Daoy (cell line): ENCODE results near the gene NWD2. TPM values are rescaled to one million over a fixed set of nuclear protein-coding genes. Genes with fewer than 3 reads are reported as not detected.
A peak's percentile ranks its signal among the peaks of the same experiment; 100 is the strongest.

Experiments
- DNase-seq: peaks from one replicate; pipeline ENCODE4 v3.0.0-alpha.2; 2015; ENCODE audit warnings: low read depth
- total RNA-seq: library from RNA; depleted of rRNA; stranded (reverse); fragments of >200 nt; shearing (Covaris generic); gene quantifications from 2 replicates; pipeline ENCODE4 v1.2.3, GENCODE V29; 2014

The NWD2 gene
- total RNA-seq, 1 experiment from 2014 or later: not detected

- DNase-seq: no peak
These were observed 194.2 kb downstream of the NWD2 start for GRCh38 chr4:37438564-37439279.

- no peak for DNase-seq
These were observed 195.4 kb downstream of the NWD2 start for GRCh38 chr4:37439809-37440474.

- no peak for DNase-seq
These were observed 196.0 kb downstream of the NWD2 start for GRCh38 chr4:37440501-37440900.

GRCh38 chr4:37441231-37442061 lies 196.9 kb downstream of the NWD2 start:
- DNase-seq: peak; percentile 30

GRCh38 chr4:37442062-37442323 lies 197.4 kb downstream of the NWD2 start:
- DNase-seq: no peak

- DNase-seq: no peak
These were observed 198.6 kb downstream of the NWD2 start for GRCh38 chr4:37443137-37443536.

- no peak for DNase-seq
These were observed 200.5 kb downstream of the NWD2 start for GRCh38 chr4:37445023-37445422.

- peak; percentile 62 for DNase-seq
These were observed 201.5 kb downstream of the NWD2 start for GRCh38 chr4:37446016-37446415.

- no peak for DNase-seq
These were observed 203.3 kb downstream of the NWD2 start for GRCh38 chr4:37447886-37448285.

GRCh38 chr4:37450309-37450708 lies 205.8 kb downstream of the NWD2 start:
- no peak for DNase-seq

- no peak for DNase-seq
These were observed 206.4 kb downstream of the NWD2 start for GRCh38 chr4:37450911-37451310.

- DNase-seq: no peak
These were observed 207.1 kb downstream of the NWD2 start for GRCh38 chr4:37451656-37452055.

GRCh38 chr4:37452952-37453280 lies 208.4 kb downstream of the NWD2 start:
- DNase-seq: peak; percentile 78

GRCh38 chr4:37453281-37453998 lies 208.9 kb downstream of the NWD2 start:
- peak; percentile 81 for DNase-seq

- DNase-seq: no peak
These were observed 209.7 kb downstream of the NWD2 start for GRCh38 chr4:37453999-37454800.

GRCh38 chr4:37455301-37456131 lies 211.0 kb downstream of the NWD2 start:
- DNase-seq: no peak

- DNase-seq: no peak
These were observed 217.3 kb downstream of the NWD2 start for GRCh38 chr4:37461801-37462200.

- DNase-seq: peak; percentile 21
These were observed 218.7 kb downstream of the NWD2 start for GRCh38 chr4:37463033-37463856.

- no peak for DNase-seq
These were observed 220.0 kb downstream of the NWD2 start for GRCh38 chr4:37464373-37465128.
